HepG2 (cell line): Measurements from ENCODE around the gene ABHD12. TPM values are rescaled to one million over a fixed set of nuclear protein-coding genes. Genes with fewer than 3 reads are reported as not detected.
A peak's percentile ranks its signal among the peaks of the same experiment; 100 is the strongest.

ENCODE experiments used
- ARNT ChIP-seq: fragments of 450-650 bp; IDR thresholded peaks from 2 replicates; pipeline ENCODE4 v1.6.1; 2017
- ATF1 ChIP-seq: IDR thresholded peaks from 2 replicates; pipeline ENCODE4 v1.6.1; 2016; ENCODE audit warnings: mild to moderate bottlenecking, control low read depth
- BRD4 ChIP-seq: sonication (generic); formaldehyde crosslinking; IDR thresholded peaks from 2 replicates; pipeline ENCODE4 v1.4.0; 2020; ENCODE audit warnings: missing genetic modification reagents
- E2F5 ChIP-seq: sonication (generic); formaldehyde crosslinking; conservative IDR thresholded peaks from 2 replicates; pipeline ENCODE4 v1.4.0; 2020; ENCODE audit warnings: missing genetic modification reagents
- EZH2 ChIP-seq: conservative IDR thresholded peaks from 2 replicates; pipeline ENCODE4 v1.6.1; 2012; ENCODE audit warnings: mild to moderate bottlenecking, low read depth, low read length, moderate library complexity
- FLYWCH1 ChIP-seq: sonication (generic); formaldehyde crosslinking; IDR thresholded peaks from 2 replicates; pipeline ENCODE4 v1.8.1; 2023; ENCODE audit warnings: mild to moderate bottlenecking, missing genetic modification reagents
- FOXO1 ChIP-seq: sonication (generic); formaldehyde crosslinking; IDR thresholded peaks from 2 replicates; pipeline ENCODE4 v1.4.0; 2020; ENCODE audit warnings: missing genetic modification reagents
- IKZF1 ChIP-seq: fragments of 450-650 bp; IDR thresholded peaks from 2 replicates; pipeline ENCODE4 v1.7.1; 2016
- KLF6 ChIP-seq: IDR thresholded peaks from 2 replicates; pipeline ENCODE4 v1.8.0; 2016; ENCODE audit warnings: missing biosample characterization, missing genetic modification reagents
- MTA1 ChIP-seq: sonication (generic); formaldehyde crosslinking; IDR thresholded peaks from 2 replicates; pipeline ENCODE4 v1.4.0; 2020; ENCODE audit warnings: missing genetic modification reagents, mild to moderate bottlenecking, borderline replicate concordance
- NFKBIZ ChIP-seq: IDR thresholded peaks from 2 replicates; pipeline ENCODE4 v1.6.1; 2018; ENCODE audit warnings: missing genetic modification reagents, missing compliant biosample characterization
- PHB2 ChIP-seq: fragments of 450-650 bp; IDR thresholded peaks from 2 replicates; pipeline ENCODE4 v1.6.1; 2018; ENCODE audit not compliant: partially characterized antibody
- PPARG ChIP-seq: conservative IDR thresholded peaks from 2 replicates; pipeline ENCODE4 v1.6.1; 2016; ENCODE audit warnings: missing biosample characterization, missing genetic modification reagents
- TCF7 ChIP-seq: sonication (generic); IDR thresholded peaks from 2 replicates; pipeline ENCODE4 v1.6.1; 2016; ENCODE audit warnings: antibody characterized with exemption, low read depth
- TP53 ChIP-seq: sonication (generic); formaldehyde crosslinking; conservative IDR thresholded peaks from 2 replicates; pipeline ENCODE4 v1.4.0; 2020; ENCODE audit warnings: missing genetic modification reagents
- ZKSCAN1 ChIP-seq: fragments of 150-350 bp; IDR thresholded peaks from 2 replicates; pipeline ENCODE4 v1.6.1; 2014; ENCODE audit warnings: low read length
- ZKSCAN8 ChIP-seq: IDR thresholded peaks from 2 replicates; pipeline ENCODE4 v1.6.1; 2016; ENCODE audit warnings: borderline replicate concordance, missing genetic modification reagents, missing compliant biosample characterization
- ZNF101 ChIP-seq: sonication (generic); formaldehyde crosslinking; IDR thresholded peaks from 2 replicates; pipeline ENCODE4 v1.4.0; 2020; ENCODE audit warnings: mild to moderate bottlenecking, low read depth, missing genetic modification reagents, borderline replicate concordance
- ZNF138 ChIP-seq: sonication (generic); formaldehyde crosslinking; IDR thresholded peaks from 2 replicates; pipeline ENCODE4 v1.5.0; 2020; ENCODE audit warnings: mild to moderate bottlenecking, low read depth, missing genetic modification reagents
- ZNF234 ChIP-seq: sonication (generic); formaldehyde crosslinking; conservative IDR thresholded peaks from 2 replicates; pipeline ENCODE4 v1.5.1; 2020; ENCODE audit warnings: mild to moderate bottlenecking, missing genetic modification reagents
- ZNF264 ChIP-seq: sonication (generic); formaldehyde crosslinking; IDR thresholded peaks from 2 replicates; pipeline ENCODE4 v1.4.0; 2020; ENCODE audit warnings: missing genetic modification reagents
- ZNF550 ChIP-seq: sonication (generic); formaldehyde crosslinking; IDR thresholded peaks from 2 replicates; pipeline ENCODE4 v1.4.0; 2020; ENCODE audit warnings: mild to moderate bottlenecking, missing genetic modification reagents, borderline replicate concordance
- ZNF562 ChIP-seq: sonication (generic); formaldehyde crosslinking; IDR thresholded peaks from 2 replicates; pipeline ENCODE4 v1.8.0; 2022; ENCODE audit warnings: missing genetic modification reagents, borderline replicate concordance
- ZNF570 ChIP-seq: sonication (generic); formaldehyde crosslinking; IDR thresholded peaks from 2 replicates; pipeline ENCODE4 v1.4.0; 2020; ENCODE audit warnings: mild to moderate bottlenecking, missing genetic modification reagents, borderline replicate concordance
- ZNF704 ChIP-seq: sonication (generic); formaldehyde crosslinking; IDR thresholded peaks from 2 replicates; pipeline ENCODE4 v1.8.1; 2023; ENCODE audit warnings: mild to moderate bottlenecking, inconsistent platforms, moderate library complexity, missing genetic modification reagents, borderline replicate concordance
- ZNF710 ChIP-seq: sonication (generic); formaldehyde crosslinking; IDR thresholded peaks from 2 replicates; pipeline ENCODE4 v1.5.0; 2020; ENCODE audit warnings: mild to moderate bottlenecking, missing genetic modification reagents, borderline replicate concordance
- ZNF766 ChIP-seq: sonication (generic); formaldehyde crosslinking; IDR thresholded peaks from 2 replicates; pipeline ENCODE4 v1.5.0; 2020; ENCODE audit warnings: missing genetic modification reagents, borderline replicate concordance
- ZNF777 ChIP-seq: sonication (generic); formaldehyde crosslinking; IDR thresholded peaks from 2 replicates; pipeline ENCODE4 v1.4.0; 2020; ENCODE audit warnings: missing genetic modification reagents
- polyA plus RNA-seq, 8 experiments: library from polyadenylated mRNA; depleted of rRNA in 3 of 8; stranded (reverse) in 7 of 8; unstranded in 1 of 8; fragments of >200 nt; fragmentation: Illumina TruSeq in 4 of 8; extraction: Trizol in 4 of 8; gene quantifications; 2 replicates each; pipeline versions ENCODE4 v1.2.1 to v1.2.3, GENCODE V29; 2011 to 2016; ENCODE audit warnings: low read depth in 4 of 8, missing spikeins in 1 of 8, mixed read lengths in 1 of 8; ENCODE audit not compliant: insufficient read depth in 1 of 8
- total RNA-seq, 5 experiments: library from RNA; depleted of rRNA; stranded (reverse); fragments of >200 nt; fragmentation: Illumina TruSeq; extraction: Trizol; gene quantifications; 2 replicates each; pipeline ENCODE4 v1.2.3, GENCODE V29; 2016; ENCODE audit warnings: low read depth in 1 of 5
- TF ChIP-seq, protein P1 (sequence below): sonication (generic); formaldehyde crosslinking; IDR thresholded peaks from 2 replicates; pipeline ENCODE4 v1.8.0; 2022; ENCODE audit warnings: mild to moderate bottlenecking, missing genetic modification reagents, moderate library complexity

ABHD12 gene
- total and polyA plus RNA-seq, 2 of the 13 experiments (the other 11 are each of a cell fraction or from before 2014, with no cell fraction given) = 23.5 to 72.1 TPM

DNA sequence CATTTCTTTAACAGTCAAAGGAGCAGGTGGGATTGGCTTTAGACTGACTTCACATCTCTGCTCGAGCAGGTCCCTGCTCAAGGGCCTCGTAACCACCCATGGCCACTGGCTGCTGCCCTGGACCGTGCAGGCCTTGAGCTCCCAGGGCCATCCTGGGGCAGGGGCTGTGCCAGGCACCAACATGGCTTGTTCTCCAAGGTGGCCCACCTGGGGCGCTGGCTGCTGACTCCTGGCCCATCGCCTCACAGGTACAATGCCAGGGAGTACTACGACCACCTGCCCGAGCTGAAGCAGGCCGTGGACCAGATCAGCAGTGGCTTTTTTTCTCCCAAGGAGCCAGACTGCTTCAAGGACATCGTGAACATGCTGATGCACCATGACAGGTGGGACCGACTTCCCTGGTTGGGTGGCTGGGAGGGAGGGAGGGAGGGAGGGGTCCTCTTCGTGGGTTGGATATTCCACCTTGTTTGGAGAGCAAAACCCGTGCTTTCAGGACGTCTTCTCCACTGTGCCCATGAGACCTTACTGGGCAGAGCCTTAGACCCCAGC, 96.7 kb downstream of the ABHD12 start (continued):
- TF ChIP-seq, protein P1, sequence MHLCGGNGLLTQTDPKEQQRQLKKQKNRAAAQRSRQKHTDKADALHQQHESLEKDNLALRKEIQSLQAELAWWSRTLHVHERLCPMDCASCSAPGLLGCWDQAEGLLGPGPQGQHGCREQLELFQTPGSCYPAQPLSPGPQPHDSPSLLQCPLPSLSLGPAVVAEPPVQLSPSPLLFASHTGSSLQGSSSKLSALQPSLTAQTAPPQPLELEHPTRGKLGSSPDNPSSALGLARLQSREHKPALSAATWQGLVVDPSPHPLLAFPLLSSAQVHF = no peak
- TF ChIP-seq BRD4 (CRISPR knock-in tag) (no peak; the same call in 1 of the 2 replicates), ZKSCAN1 (no peak), ZNF101 (CRISPR knock-in tag) (no peak), ZNF710 (CRISPR knock-in tag) (no peak), FOXO1 (CRISPR knock-in tag) (no peak), TP53 (CRISPR knock-in tag) (0 out of 2 replicates have a peak, but pooled peaks have one; percentile 3), ZNF562 (no peak), ZNF264 (no peak), ZNF704 (no peak), IKZF1 (no peak), NFKBIZ (CRISPR knock-in tag) (no peak), MTA1 (CRISPR knock-in tag) (0 out of 2 replicates have a peak, but pooled peaks have one; percentile 1), ATF1 (CRISPR knock-in tag) (no peak), ZNF777 (CRISPR knock-in tag) (peak; percentile 25; the same call in 1 of the 2 replicates), PHB2 (no peak), KLF6 (CRISPR knock-in tag) (no peak), TCF7 (no peak), ZNF766 (CRISPR knock-in tag) (peak; percentile 13; the same call in 1 of the 2 replicates), EZH2 (no peak), ARNT (no peak), ZNF138 (CRISPR knock-in tag) (no peak), ZKSCAN8 (CRISPR knock-in tag) (no peak), ZNF234 (CRISPR knock-in tag) (no peak), ZNF550 (CRISPR knock-in tag) (0 out of 2 replicates have a peak, but pooled peaks have one; percentile 29), FLYWCH1 (CRISPR knock-in tag) (no peak), E2F5 (CRISPR knock-in tag) (no peak), PPARG (CRISPR knock-in tag) (no peak), ZNF570 (CRISPR knock-in tag) (no peak)
